Transverse colon (tissue), 4 donors: ENCODE results near the gene TRPV3. TPM values are rescaled to one million over a fixed set of nuclear protein-coding genes. Genes with fewer than 3 reads are reported as not detected.

ENCODE experiments used
- DNase-seq: peaks from one replicate; pipeline ENCODE4 v3.0.0-alpha.2; 2019
- H3K27ac ChIP-seq, 4 donors: fragments of 200-600 bp; sonication (generic); 2 replicates each; pipeline ENCODE4 v1.5.1; 2016 to 2018; ENCODE audit warnings: inconsistent platforms in 4 of 4
- H3K27me3 ChIP-seq: fragments of 200-600 bp; sonication (generic); 2 replicates; pipeline ENCODE4 v1.5.1; 2017; ENCODE audit warnings: inconsistent platforms
- H3K36me3 ChIP-seq, 4 donors: fragments of 200-600 bp; sonication (generic); 2 replicates each; pipeline ENCODE4 v1.5.1; 2017 to 2019; ENCODE audit warnings: inconsistent platforms in 4 of 4
- H3K4me1 ChIP-seq, 4 donors: fragments of 200-600 bp; sonication (generic); 2 replicates each; pipeline ENCODE4 v1.5.1; 2017 to 2020; ENCODE audit warnings: inconsistent platforms in 4 of 4
- H3K4me3 ChIP-seq, 4 donors: fragments of 200-600 bp; sonication (generic); 1 replicate in 1 of 4; 2 replicates in 3 of 4; pipeline versions ENCODE4 v1.5.1 to v1.6.1; 2017 to 2019; ENCODE audit warnings: inconsistent platforms in 4 of 4
- H3K9me3 ChIP-seq, 2 donors: fragments of 200-600 bp; sonication (generic); 2 replicates each; pipeline ENCODE4 v1.5.1; 2017 to 2019; ENCODE audit warnings: inconsistent platforms in 2 of 2
- CTCF ChIP-seq, 5 experiments: fragments of 200-600 bp in 3 of 5; fragments of 450-650 bp in 2 of 5; sonication (generic) in 3 of 5; IDR thresholded peaks; 1 replicate in 2 of 5; 2 replicates in 3 of 5; pipeline ENCODE4 v1.5.1; 2016 to 2017; ENCODE audit warnings: antibody characterized with exemption in 5 of 5, inconsistent platforms in 3 of 5, mild to moderate bottlenecking in 2 of 5, moderate library complexity in 1 of 5
- EP300 ChIP-seq: sonication (generic); formaldehyde crosslinking; IDR thresholded peaks from one replicate; pipeline ENCODE4 v1.6.1; 2017; ENCODE audit warnings: antibody characterized with exemption, low read depth
- POLR2A ChIP-seq: fragments of 450-650 bp; IDR thresholded peaks from one replicate; pipeline ENCODE4 v1.6.1; 2016; ENCODE audit warnings: antibody characterized with exemption, mild to moderate bottlenecking, moderate library complexity
- POLR2AphosphoS5 ChIP-seq, 3 donors: sonication (generic); formaldehyde crosslinking; IDR thresholded peaks; one replicate each; pipeline ENCODE4 v1.6.1; 2016; ENCODE audit warnings: antibody characterized with exemption in 3 of 3
- WGBS, 2 donors: methylation state at CpG; one replicate each; pipeline ENCODE4 v1.1.5; 2018; ENCODE audit warnings: low coverage in 1 of 2; 5-methylcytosine and 5-hydroxymethylcytosine counted together
- in situ Hi-C, 4 donors: fragments of 200-750 bp; cut with MboI; loops; one replicate each; pipeline versions ENCODE4 v1.15.0 to v1.15.1; 2017; ENCODE audit warnings: low sequenced_read_pairs in 3 of 4, low pct_ligation_motif_present in 1 of 4, low pct_unique_long_range_greater_than_20kb in 1 of 4
- intact Hi-C: fragments of 100-400 bp; cut with DNase I; formaldehyde crosslinking; loops from one replicate; pipeline ENCODE4 v1.15.1; 2023; ENCODE audit warnings: low total_unique reads
- total RNA-seq, 4 donors: library from RNA; depleted of rRNA; stranded (reverse); fragments of >200 nt; gene quantifications; one replicate each; pipeline ENCODE4 v1.1.0, GENCODE V29; 2016

The TRPV3 gene
- total RNA-seq, 4 donors from 2014 or later: 0.20 to 7.1 (median 3.7) TPM

GRCh38 chr17:3507071-3507470 lies 50.5 kb downstream of the TRPV3 start:
- H3K27me3 ChIP-seq: no peaks in the 10 kb centered on the region
- TF ChIP-seq CTCF (IDR thresholded peaks at IDR 0.05): no peak
- no peak for TF ChIP-seq POLR2AphosphoS5 (IDR thresholded peaks at IDR 0.05)
- no peak for TF ChIP-seq EP300
- no peak for TF ChIP-seq POLR2A
- no peak overlapping the region for H3K4me3 ChIP-seq
- H3K27ac ChIP-seq: no peak overlapping the region
- in situ Hi-C loops (no loop called here), intact Hi-C loops (no loop called here)
- no peaks in the 10 kb centered on the region for H3K9me3 ChIP-seq
- no peaks in the 10 kb centered on the region for H3K36me3 ChIP-seq
- H3K4me1 ChIP-seq: peaks cover 0 to under 1% (median 0%) of the 10 kb centered on the region in 4 donors
- DNase-seq: no peak
- WGBS, 2 donors: 73 to 75% methylated on average over 1 of the region's 1 CpG

- TF ChIP-seq CTCF (IDR thresholded peaks at IDR 0.05): no peak
- TF ChIP-seq POLR2AphosphoS5 (IDR thresholded peaks at IDR 0.05): no peak
- TF ChIP-seq EP300: no peak
- TF ChIP-seq POLR2A: no peak
Observed at GRCh38 chr17:3506054-3506453, 51.6 kb downstream of the TRPV3 start.

GRCh38 chr17:3505008-3505407 lies 52.6 kb downstream of the TRPV3 start:
- H3K9me3 ChIP-seq: peaks cover 0 to 3% of the 10 kb centered on the region in 2 donors
- H3K4me3 ChIP-seq: no peak overlapping the region
- TF ChIP-seq CTCF (IDR thresholded peaks at IDR 0.05): no peak
- no peaks in the 10 kb centered on the region for H3K36me3 ChIP-seq
- peak; percentile 30 for DNase-seq
- no peaks in the 10 kb centered on the region for H3K27me3 ChIP-seq
- 74 to 82% methylated on average over 3 to 7 of the region's 7 CpGs for WGBS, 2 donors
- intact Hi-C loops (no loop called here), in situ Hi-C loops (no loop called here)
- H3K4me1 ChIP-seq: no peaks in the 10 kb centered on the region
- H3K27ac ChIP-seq: no peak overlapping the region

More at GRCh38 chr17:3506054-3506453, 51.6 kb downstream of the TRPV3 start:
- 91 to 100% methylated on average over 1 to 2 of the region's 2 CpGs for WGBS, 2 donors
- in situ Hi-C loops (no loop called here), intact Hi-C loops (no loop called here)
- DNase-seq: no peak
- Histone ChIP-seq H3K27me3 (no peaks in the 10 kb centered on the region), H3K36me3 (no peaks in the 10 kb centered on the region), H3K27ac (no peak overlapping the region), H3K4me1 (no peaks in the 10 kb centered on the region), H3K9me3 (no peaks in the 10 kb centered on the region), H3K4me3 (no peak overlapping the region)

GRCh38 chr17:3503285-3503684 lies 54.3 kb downstream of the TRPV3 start:
- Histone ChIP-seq H3K9me3 (peaks cover 0 to 3% of the 10 kb centered on the region in 2 donors), H3K4me1 (no peaks in the 10 kb centered on the region), H3K27ac (no peak overlapping the region), H3K36me3 (no peaks in the 10 kb centered on the region), H3K4me3 (no peak overlapping the region), H3K27me3 (no peaks in the 10 kb centered on the region)
- WGBS, 2 donors: 69 to 71% methylated on average over 1 of the region's 1 CpG
- TF ChIP-seq CTCF (IDR thresholded peaks at IDR 0.05) (no peak), POLR2A (no peak), POLR2AphosphoS5 (IDR thresholded peaks at IDR 0.05) (no peak), EP300 (no peak)
- intact Hi-C loops: no loop called here
- DNase-seq: no peak
- in situ Hi-C loops: no loop called here
